ENCODE measurements around the gene PRLR. TPM values are rescaled to one million over a fixed set of nuclear protein-coding genes. Genes with fewer than 3 reads are reported as not detected.

PRLR gene
- total and polyA plus RNA-seq, 8 donors, result 0.61 to 16.6 (median 8.1) TPM

- TF ChIP-seq, protein P1, sequence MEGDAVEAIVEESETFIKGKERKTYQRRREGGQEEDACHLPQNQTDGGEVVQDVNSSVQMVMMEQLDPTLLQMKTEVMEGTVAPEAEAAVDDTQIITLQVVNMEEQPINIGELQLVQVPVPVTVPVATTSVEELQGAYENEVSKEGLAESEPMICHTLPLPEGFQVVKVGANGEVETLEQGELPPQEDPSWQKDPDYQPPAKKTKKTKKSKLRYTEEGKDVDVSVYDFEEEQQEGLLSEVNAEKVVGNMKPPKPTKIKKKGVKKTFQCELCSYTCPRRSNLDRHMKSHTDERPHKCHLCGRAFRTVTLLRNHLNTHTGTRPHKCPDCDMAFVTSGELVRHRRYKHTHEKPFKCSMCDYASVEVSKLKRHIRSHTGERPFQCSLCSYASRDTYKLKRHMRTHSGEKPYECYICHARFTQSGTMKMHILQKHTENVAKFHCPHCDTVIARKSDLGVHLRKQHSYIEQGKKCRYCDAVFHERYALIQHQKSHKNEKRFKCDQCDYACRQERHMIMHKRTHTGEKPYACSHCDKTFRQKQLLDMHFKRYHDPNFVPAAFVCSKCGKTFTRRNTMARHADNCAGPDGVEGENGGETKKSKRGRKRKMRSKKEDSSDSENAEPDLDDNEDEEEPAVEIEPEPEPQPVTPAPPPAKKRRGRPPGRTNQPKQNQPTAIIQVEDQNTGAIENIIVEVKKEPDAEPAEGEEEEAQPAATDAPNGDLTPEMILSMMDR (IDR thresholded peaks at IDR 0.05), result no peak
- ATAC-seq, result no peak
- H3K27me3 ChIP-seq, result peaks cover 0 to 3% (median 0%) of the 10 kb centered on the region in 4 donors
- no peaks in the 10 kb centered on the region for H3K9me3 ChIP-seq
- no peak for FAIRE-seq
- no peaks in the 10 kb centered on the region for H3K4me1 ChIP-seq
- no peaks in the 10 kb centered on the region for H3K36me3 ChIP-seq
- H3K4me3 ChIP-seq, result no peak overlapping the region
- intact Hi-C loops (cut with DNase I), result loop anchor here in 1 of 3 donors (5.0 kb wide), 1 partner anchor 515 kb away; no protein-coding TSS in a partner anchor
- DNase-seq, result no peak
- no peak overlapping the region for H3K27ac ChIP-seq
- WGBS, 2 donors, result 56 to 76% methylated on average over 3 of the region's 3 CpGs
Observed at GRCh38 chr5:35001842-35002241, 228.4 kb downstream of the PRLR start.

Other genes with a start within 250 kb of the PRLR start
- gene AGXT2, start 182.5 kb downstream of the PRLR start, total RNA-seq, result not detected
- not detected for gene AGXT2, start 182.5 kb downstream of the PRLR start, polyA plus RNA-seq